ENCODE measurements around the gene ANKRD63. TPM values are rescaled to one million over a fixed set of nuclear protein-coding genes. Genes with fewer than 3 reads are reported as not detected.

The ANKRD63 gene
- total and polyA plus RNA-seq, 4 donors, result not detected

DNA sequence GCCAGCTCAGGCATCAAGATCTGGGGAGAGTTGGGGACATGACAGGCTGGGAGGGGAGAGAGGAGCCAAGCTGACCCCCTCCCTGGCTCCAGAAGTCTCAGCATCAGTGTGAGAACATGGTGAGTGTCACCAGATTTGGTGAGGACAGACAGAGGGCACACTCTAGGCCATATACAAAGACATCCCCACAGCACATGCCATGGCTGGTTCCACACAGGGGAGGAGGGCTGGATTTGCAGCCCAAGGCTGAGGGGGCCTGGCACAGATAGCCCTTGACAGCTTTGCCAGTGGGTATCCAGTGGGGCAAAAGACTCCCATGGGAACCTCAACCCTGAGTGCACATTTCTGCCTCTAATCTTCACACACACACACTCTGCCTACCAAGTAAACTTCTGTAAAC is 10.1 kb upstream of the ANKRD63 start:
- no peak for DNase-seq (ENCODE audit: low spot score)
- Histone ChIP-seq H3K9ac (ENCODE audit: low read depth in 1 of 2, low read length in 2 of 2) (no peak overlapping the region), H3K27ac (ENCODE audit: low read depth in 1 of 2, low read length in 2 of 2) (no peak overlapping the region), H3K27me3 (ENCODE audit: control insufficient read depth in 4 of 4, insufficient read depth in 4 of 4, low read length in 3 of 4) (no peaks in the 10 kb centered on the region), H3K4me1 (ENCODE audit: control insufficient read depth in 4 of 4, insufficient read depth in 4 of 4, low read length in 3 of 4) (peaks cover 2 to 14% (median 8%) of the 10 kb centered on the region in 4 donors), H3K36me3 (ENCODE audit: control insufficient read depth in 4 of 4, insufficient read depth in 3 of 4, low read depth in 1 of 4, low read length in 3 of 4) (peaks cover 0 to 2% (median 0%) of the 10 kb centered on the region in 4 donors), H3K4me3 (ENCODE audit: low read depth in 1 of 3, low read length in 3 of 3) (no peak overlapping the region), H3K9me3 (ENCODE audit: control insufficient read depth in 4 of 4, low read length in 3 of 4) (no peaks in the 10 kb centered on the region)
- TF ChIP-seq SP1 (IDR thresholded peaks at IDR 0.05) (no peak), NR2F2 (IDR thresholded peaks at IDR 0.05) (no peak), EGR1 (IDR thresholded peaks at IDR 0.05; ENCODE audit: low read depth in 2 of 2) (no peak), YY1 (IDR thresholded peaks at IDR 0.05) (no peak), FOXA2 (IDR thresholded peaks at IDR 0.05) (no peak), RAD21 (IDR thresholded peaks at IDR 0.05) (no peak), HNF4G (IDR thresholded peaks at IDR 0.05) (no peak), FOXA1 (IDR thresholded peaks at IDR 0.05) (no peak), RXRA (IDR thresholded peaks at IDR 0.05) (no peak), JUND (IDR thresholded peaks at IDR 0.05) (no peak), TAF1 (conservative IDR thresholded peaks at IDR 0.05) (no peak)
- TF ChIP-seq, protein P1, sequence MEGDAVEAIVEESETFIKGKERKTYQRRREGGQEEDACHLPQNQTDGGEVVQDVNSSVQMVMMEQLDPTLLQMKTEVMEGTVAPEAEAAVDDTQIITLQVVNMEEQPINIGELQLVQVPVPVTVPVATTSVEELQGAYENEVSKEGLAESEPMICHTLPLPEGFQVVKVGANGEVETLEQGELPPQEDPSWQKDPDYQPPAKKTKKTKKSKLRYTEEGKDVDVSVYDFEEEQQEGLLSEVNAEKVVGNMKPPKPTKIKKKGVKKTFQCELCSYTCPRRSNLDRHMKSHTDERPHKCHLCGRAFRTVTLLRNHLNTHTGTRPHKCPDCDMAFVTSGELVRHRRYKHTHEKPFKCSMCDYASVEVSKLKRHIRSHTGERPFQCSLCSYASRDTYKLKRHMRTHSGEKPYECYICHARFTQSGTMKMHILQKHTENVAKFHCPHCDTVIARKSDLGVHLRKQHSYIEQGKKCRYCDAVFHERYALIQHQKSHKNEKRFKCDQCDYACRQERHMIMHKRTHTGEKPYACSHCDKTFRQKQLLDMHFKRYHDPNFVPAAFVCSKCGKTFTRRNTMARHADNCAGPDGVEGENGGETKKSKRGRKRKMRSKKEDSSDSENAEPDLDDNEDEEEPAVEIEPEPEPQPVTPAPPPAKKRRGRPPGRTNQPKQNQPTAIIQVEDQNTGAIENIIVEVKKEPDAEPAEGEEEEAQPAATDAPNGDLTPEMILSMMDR (IDR thresholded peaks at IDR 0.05; ENCODE audit: low read depth, low read length, missing input control), result no peak
- TF ChIP-seq, protein P2, sequence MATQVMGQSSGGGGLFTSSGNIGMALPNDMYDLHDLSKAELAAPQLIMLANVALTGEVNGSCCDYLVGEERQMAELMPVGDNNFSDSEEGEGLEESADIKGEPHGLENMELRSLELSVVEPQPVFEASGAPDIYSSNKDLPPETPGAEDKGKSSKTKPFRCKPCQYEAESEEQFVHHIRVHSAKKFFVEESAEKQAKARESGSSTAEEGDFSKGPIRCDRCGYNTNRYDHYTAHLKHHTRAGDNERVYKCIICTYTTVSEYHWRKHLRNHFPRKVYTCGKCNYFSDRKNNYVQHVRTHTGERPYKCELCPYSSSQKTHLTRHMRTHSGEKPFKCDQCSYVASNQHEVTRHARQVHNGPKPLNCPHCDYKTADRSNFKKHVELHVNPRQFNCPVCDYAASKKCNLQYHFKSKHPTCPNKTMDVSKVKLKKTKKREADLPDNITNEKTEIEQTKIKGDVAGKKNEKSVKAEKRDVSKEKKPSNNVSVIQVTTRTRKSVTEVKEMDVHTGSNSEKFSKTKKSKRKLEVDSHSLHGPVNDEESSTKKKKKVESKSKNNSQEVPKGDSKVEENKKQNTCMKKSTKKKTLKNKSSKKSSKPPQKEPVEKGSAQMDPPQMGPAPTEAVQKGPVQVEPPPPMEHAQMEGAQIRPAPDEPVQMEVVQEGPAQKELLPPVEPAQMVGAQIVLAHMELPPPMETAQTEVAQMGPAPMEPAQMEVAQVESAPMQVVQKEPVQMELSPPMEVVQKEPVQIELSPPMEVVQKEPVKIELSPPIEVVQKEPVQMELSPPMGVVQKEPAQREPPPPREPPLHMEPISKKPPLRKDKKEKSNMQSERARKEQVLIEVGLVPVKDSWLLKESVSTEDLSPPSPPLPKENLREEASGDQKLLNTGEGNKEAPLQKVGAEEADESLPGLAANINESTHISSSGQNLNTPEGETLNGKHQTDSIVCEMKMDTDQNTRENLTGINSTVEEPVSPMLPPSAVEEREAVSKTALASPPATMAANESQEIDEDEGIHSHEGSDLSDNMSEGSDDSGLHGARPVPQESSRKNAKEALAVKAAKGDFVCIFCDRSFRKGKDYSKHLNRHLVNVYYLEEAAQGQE (IDR thresholded peaks at IDR 0.05), result no peak
- TF ChIP-seq, protein P3, sequence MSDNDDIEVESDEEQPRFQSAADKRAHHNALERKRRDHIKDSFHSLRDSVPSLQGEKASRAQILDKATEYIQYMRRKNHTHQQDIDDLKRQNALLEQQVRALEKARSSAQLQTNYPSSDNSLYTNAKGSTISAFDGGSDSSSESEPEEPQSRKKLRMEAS (IDR thresholded peaks at IDR 0.05), result no peak
- TF ChIP-seq, protein P4, sequence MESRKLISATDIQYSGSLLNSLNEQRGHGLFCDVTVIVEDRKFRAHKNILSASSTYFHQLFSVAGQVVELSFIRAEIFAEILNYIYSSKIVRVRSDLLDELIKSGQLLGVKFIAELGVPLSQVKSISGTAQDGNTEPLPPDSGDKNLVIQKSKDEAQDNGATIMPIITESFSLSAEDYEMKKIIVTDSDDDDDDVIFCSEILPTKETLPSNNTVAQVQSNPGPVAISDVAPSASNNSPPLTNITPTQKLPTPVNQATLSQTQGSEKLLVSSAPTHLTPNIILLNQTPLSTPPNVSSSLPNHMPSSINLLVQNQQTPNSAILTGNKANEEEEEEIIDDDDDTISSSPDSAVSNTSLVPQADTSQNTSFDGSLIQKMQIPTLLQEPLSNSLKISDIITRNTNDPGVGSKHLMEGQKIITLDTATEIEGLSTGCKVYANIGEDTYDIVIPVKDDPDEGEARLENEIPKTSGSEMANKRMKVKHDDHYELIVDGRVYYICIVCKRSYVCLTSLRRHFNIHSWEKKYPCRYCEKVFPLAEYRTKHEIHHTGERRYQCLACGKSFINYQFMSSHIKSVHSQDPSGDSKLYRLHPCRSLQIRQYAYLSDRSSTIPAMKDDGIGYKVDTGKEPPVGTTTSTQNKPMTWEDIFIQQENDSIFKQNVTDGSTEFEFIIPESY (IDR thresholded peaks at IDR 0.05), result no peak
- TF ChIP-seq, protein P5, sequence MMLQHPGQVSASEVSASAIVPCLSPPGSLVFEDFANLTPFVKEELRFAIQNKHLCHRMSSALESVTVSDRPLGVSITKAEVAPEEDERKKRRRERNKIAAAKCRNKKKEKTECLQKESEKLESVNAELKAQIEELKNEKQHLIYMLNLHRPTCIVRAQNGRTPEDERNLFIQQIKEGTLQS (IDR thresholded peaks at IDR 0.05), result no peak

DNA sequence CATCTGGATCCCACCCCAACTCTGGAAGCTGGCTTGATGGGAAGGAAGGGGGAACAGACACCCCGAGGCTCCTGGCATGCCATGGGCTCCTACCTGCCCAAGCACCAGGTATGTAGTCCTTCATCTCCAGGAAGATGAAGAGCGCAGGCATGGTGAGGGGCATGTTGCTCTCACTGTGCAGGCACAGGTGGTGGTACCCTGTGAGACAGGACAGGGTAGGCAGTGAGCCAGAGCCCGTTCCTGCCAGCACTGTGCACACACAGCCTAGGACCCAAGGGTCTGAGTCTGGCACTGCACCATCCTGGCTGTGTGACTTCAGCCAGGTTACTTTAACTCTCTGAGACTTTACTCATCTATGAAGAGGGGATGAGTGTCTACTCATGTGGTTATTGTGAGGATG is 9.4 kb upstream of the ANKRD63 start:
- 75% methylated on average over 3 of the region's 3 CpGs for WGBS
- Histone ChIP-seq H3K9me3 (ENCODE audit: control insufficient read depth in 4 of 4, low read length in 3 of 4) (no peaks in the 10 kb centered on the region), H3K27ac (ENCODE audit: low read depth in 1 of 2, low read length in 2 of 2) (no peak overlapping the region), H3K4me1 (ENCODE audit: control insufficient read depth in 4 of 4, insufficient read depth in 4 of 4, low read length in 3 of 4) (peaks cover 2 to 14% (median 8%) of the 10 kb centered on the region in 4 donors), H3K9ac (ENCODE audit: low read depth in 1 of 2, low read length in 2 of 2) (no peak overlapping the region), H3K27me3 (ENCODE audit: control insufficient read depth in 4 of 4, insufficient read depth in 4 of 4, low read length in 3 of 4) (no peaks in the 10 kb centered on the region), H3K4me3 (ENCODE audit: low read depth in 1 of 3, low read length in 3 of 3) (no peak overlapping the region), H3K36me3 (ENCODE audit: control insufficient read depth in 4 of 4, insufficient read depth in 3 of 4, low read depth in 1 of 4, low read length in 3 of 4) (no peaks in the 10 kb centered on the region)
- DNase-seq (ENCODE audit: low spot score), result no peak
- TF ChIP-seq FOXA1 (IDR thresholded peaks at IDR 0.05) (no peak), EGR1 (IDR thresholded peaks at IDR 0.05; ENCODE audit: low read depth in 2 of 2) (no peak), JUND (IDR thresholded peaks at IDR 0.05) (no peak), FOXA2 (IDR thresholded peaks at IDR 0.05) (no peak), NR2F2 (IDR thresholded peaks at IDR 0.05) (no peak), RXRA (IDR thresholded peaks at IDR 0.05) (no peak), SP1 (IDR thresholded peaks at IDR 0.05) (no peak), HNF4G (IDR thresholded peaks at IDR 0.05) (no peak), GABPA (IDR thresholded peaks at IDR 0.05 in 1 of 2, conservative IDR thresholded peaks at IDR 0.05 in 1 of 2) (no peak), HNF4A (conservative IDR thresholded peaks at IDR 0.05) (no peak)
- TF ChIP-seq, protein P1 (IDR thresholded peaks at IDR 0.05; ENCODE audit: low read depth, low read length, missing input control), result no peak
- TF ChIP-seq, protein P4 (IDR thresholded peaks at IDR 0.05), result no peak
- TF ChIP-seq, protein P3 (IDR thresholded peaks at IDR 0.05), result no peak
- TF ChIP-seq, protein P5 (IDR thresholded peaks at IDR 0.05), result no peak
